Measurements from ENCODE around the gene SCTR.

Gene SCTR

DNA sequence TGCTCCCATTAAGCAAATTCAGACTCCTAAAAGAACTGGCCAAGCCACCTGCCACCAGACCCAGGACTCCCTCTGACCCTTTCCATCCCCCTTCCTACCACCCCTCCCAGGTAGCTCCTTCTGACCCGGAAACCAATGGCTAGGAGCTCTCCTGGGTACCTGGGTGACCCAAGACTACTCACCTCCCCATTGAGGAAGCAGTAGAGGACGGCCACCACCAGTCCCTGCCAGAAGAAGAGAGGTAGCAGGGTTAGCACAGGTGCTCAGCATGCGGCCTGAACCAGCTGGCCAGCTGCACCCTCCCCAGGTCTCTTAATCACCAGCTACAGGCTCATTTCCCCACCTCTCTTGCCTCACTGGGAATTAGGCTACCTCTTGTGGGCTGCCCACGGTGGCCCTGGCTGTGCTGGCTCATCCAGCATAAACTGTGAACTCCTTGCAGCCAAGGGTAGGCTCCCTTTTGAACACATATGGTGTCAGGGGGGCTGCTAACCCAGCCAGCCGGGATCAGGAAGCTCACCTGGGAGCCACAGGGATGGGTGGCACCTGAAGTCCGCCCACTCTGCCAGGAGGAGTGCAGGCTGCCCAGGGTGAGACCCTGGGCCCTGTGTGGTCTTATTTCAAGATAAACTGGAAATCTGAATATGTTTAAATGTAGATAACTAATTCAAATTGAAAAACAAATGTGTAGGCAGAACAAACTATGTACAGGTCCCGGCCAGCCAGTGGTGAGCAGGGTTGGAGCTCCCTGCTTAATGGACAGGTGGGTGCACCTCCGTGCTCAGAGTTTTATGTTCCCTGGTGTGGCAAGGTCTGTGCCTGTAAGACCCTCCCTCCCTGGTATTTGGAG is 82.7 kb downstream of the SCTR start:
- Histone ChIP-seq H3K4me1 (ENCODE audit: control insufficient read depth in 1 of 2, insufficient read depth in 2 of 2, low read length in 2 of 2) (no peaks in the 10 kb centered on the region), H3K4ac (ENCODE audit: low read depth, low read length) (no peak overlapping the region), H3K18ac (ENCODE audit: low read length) (no peak overlapping the region), H3K36me3 (ENCODE audit: control insufficient read depth in 1 of 2, insufficient read depth in 2 of 2, low read length in 2 of 2) (peaks cover 0 to 3% of the 10 kb centered on the region in 2 experiments), H3K9ac (ENCODE audit: low read length) (no peak overlapping the region), H4K12ac (ENCODE audit: low read depth, low read length) (no peak overlapping the region), H4K91ac (ENCODE audit: low read depth, low read length) (no peak overlapping the region), H2BK5ac (ENCODE audit: low read depth, low read length, poor library complexity) (no peak overlapping the region), H3K27me3 (ENCODE audit: insufficient read depth, low read length) (no peaks in the 10 kb centered on the region), H2AFZ (ENCODE audit: insufficient read depth, low read length, poor library complexity) (no peak overlapping the region), H3K23ac (ENCODE audit: low read length) (no peak overlapping the region), H3K4me3 (ENCODE audit: low read depth, low read length) (no peak overlapping the region), H3K79me1 (ENCODE audit: low read length) (no peaks in the 10 kb centered on the region), H3K4me2 (ENCODE audit: low read length) (no peak overlapping the region), H2AK5ac (ENCODE audit: low read length) (no peak overlapping the region), H3K79me2 (ENCODE audit: control insufficient read depth, insufficient read depth, low read length, poor library complexity) (no peaks in the 10 kb centered on the region), H3K14ac (ENCODE audit: low read length) (no peak overlapping the region), H2BK12ac (ENCODE audit: low read length) (no peak overlapping the region), H2BK120ac (ENCODE audit: insufficient read depth, low read length, poor library complexity) (no peak overlapping the region), H3K27ac (ENCODE audit: low read depth, low read length) (no peak overlapping the region), H4K8ac (ENCODE audit: low read depth, low read length) (no peak overlapping the region), H3K9me3 (ENCODE audit: insufficient read depth, low read depth, low read length) (peaks cover 2% of the 10 kb centered on the region)
- WGBS (ENCODE audit: extremely low coverage, insufficient coverage, insufficient read length), result no CpG with 5 or more reads among the region's 8 CpGs
- no peak for DNase-seq

DNA sequence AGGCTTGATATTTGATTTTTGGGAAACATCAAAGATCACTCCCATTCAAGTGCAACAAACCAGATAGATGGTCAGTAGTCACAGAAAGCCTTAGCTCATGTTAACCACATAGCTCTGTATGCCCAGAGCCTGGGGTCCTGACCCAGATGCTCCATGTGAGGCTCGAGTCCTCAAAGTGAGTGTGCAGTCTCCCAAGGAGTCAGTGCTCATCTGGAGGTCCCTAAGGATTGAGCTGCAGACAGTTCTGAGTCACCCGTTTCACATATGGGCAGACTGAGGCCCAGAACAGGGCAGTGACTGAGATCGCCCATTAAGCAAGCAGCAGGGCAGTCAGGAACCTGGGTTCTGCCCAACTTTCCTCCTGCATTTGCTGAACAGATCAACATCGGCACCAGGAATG is 83.4 kb downstream of the SCTR start:
- no peak overlapping the region for H3K4me2 ChIP-seq (ENCODE audit: low read length)
- H3K9me3 ChIP-seq (ENCODE audit: insufficient read depth, low read depth, low read length), result peaks cover 2% of the 10 kb centered on the region
- H3K18ac ChIP-seq (ENCODE audit: low read length), result no peak overlapping the region
- no peak overlapping the region for H2AFZ ChIP-seq (ENCODE audit: insufficient read depth, low read length, poor library complexity)
- no peaks in the 10 kb centered on the region for H3K79me2 ChIP-seq (ENCODE audit: control insufficient read depth, insufficient read depth, low read length, poor library complexity)
- H3K36me3 ChIP-seq (ENCODE audit: control insufficient read depth in 1 of 2, insufficient read depth in 2 of 2, low read length in 2 of 2), result peaks cover 0 to 3% of the 10 kb centered on the region in 2 experiments
- no peaks in the 10 kb centered on the region for H3K79me1 ChIP-seq (ENCODE audit: low read length)
- H3K4me1 ChIP-seq (ENCODE audit: control insufficient read depth in 1 of 2, insufficient read depth in 2 of 2, low read length in 2 of 2), result no peaks in the 10 kb centered on the region
- no peak overlapping the region for H3K27ac ChIP-seq (ENCODE audit: low read depth, low read length)
- H4K8ac ChIP-seq (ENCODE audit: low read depth, low read length), result no peak overlapping the region
- no peak overlapping the region for H4K12ac ChIP-seq (ENCODE audit: low read depth, low read length)
- WGBS (ENCODE audit: extremely low coverage, insufficient coverage, insufficient read length), result no CpG with 5 or more reads among the region's 4 CpGs
- H2AK5ac ChIP-seq (ENCODE audit: low read length), result no peak overlapping the region
- H3K9ac ChIP-seq (ENCODE audit: low read length), result no peak overlapping the region
- H3K23ac ChIP-seq (ENCODE audit: low read length), result no peak overlapping the region
- no peak overlapping the region for H4K91ac ChIP-seq (ENCODE audit: low read depth, low read length)
- no peak overlapping the region for H3K4ac ChIP-seq (ENCODE audit: low read depth, low read length)
- no peak for DNase-seq
- H2BK120ac ChIP-seq (ENCODE audit: insufficient read depth, low read length, poor library complexity), result no peak overlapping the region
- no peak overlapping the region for H3K4me3 ChIP-seq (ENCODE audit: low read depth, low read length)
- H2BK12ac ChIP-seq (ENCODE audit: low read length), result no peak overlapping the region
- no peaks in the 10 kb centered on the region for H3K27me3 ChIP-seq (ENCODE audit: insufficient read depth, low read length)
- no peak overlapping the region for H3K14ac ChIP-seq (ENCODE audit: low read length)
- no peak overlapping the region for H2BK5ac ChIP-seq (ENCODE audit: low read depth, low read length, poor library complexity)

DNA sequence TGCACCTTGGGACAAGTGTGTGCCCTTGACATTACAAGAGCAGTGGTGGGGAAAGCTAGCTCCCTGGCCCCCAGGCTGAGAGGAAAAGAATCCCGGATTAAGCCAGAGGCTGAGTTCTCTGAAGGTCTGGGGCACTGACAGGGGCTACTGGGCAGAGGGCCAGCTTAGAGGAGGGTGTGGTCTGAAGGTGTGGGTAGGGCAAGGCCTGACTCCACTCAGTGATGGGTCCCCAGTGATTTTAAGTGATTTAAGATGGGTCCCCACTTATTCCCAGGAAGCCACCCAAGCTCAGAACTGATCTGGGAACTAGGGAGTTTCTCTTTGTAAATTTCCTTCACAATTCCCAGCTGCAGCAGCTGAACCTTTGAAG is 83.8 kb downstream of the SCTR start:
- no peak for DNase-seq
- H3K4me3 ChIP-seq (ENCODE audit: low read depth, low read length), result no peak overlapping the region
- no peaks in the 10 kb centered on the region for H3K79me1 ChIP-seq (ENCODE audit: low read length)
- H3K4me1 ChIP-seq (ENCODE audit: control insufficient read depth in 1 of 2, insufficient read depth in 2 of 2, low read length in 2 of 2), result no peaks in the 10 kb centered on the region
- no peak overlapping the region for H3K18ac ChIP-seq (ENCODE audit: low read length)
- H3K4ac ChIP-seq (ENCODE audit: low read depth, low read length), result no peak overlapping the region
- H2AK5ac ChIP-seq (ENCODE audit: low read length), result no peak overlapping the region
- H3K27ac ChIP-seq (ENCODE audit: low read depth, low read length), result no peak overlapping the region
- H3K4me2 ChIP-seq (ENCODE audit: low read length), result no peak overlapping the region
- H3K9ac ChIP-seq (ENCODE audit: low read length), result no peak overlapping the region
- H3K79me2 ChIP-seq (ENCODE audit: control insufficient read depth, insufficient read depth, low read length, poor library complexity), result no peaks in the 10 kb centered on the region
- WGBS (ENCODE audit: extremely low coverage, insufficient coverage, insufficient read length), result no CpG with 5 or more reads among the region's 1 CpG
- no peak overlapping the region for H3K23ac ChIP-seq (ENCODE audit: low read length)
- no peaks in the 10 kb centered on the region for H3K27me3 ChIP-seq (ENCODE audit: insufficient read depth, low read length)
- H2BK120ac ChIP-seq (ENCODE audit: insufficient read depth, low read length, poor library complexity), result no peak overlapping the region
- no peak overlapping the region for H2AFZ ChIP-seq (ENCODE audit: insufficient read depth, low read length, poor library complexity)
- H2BK12ac ChIP-seq (ENCODE audit: low read length), result no peak overlapping the region
- no peak overlapping the region for H3K14ac ChIP-seq (ENCODE audit: low read length)
- H2BK5ac ChIP-seq (ENCODE audit: low read depth, low read length, poor library complexity), result no peak overlapping the region
- peaks cover 0 to 3% of the 10 kb centered on the region in 2 experiments for H3K36me3 ChIP-seq (ENCODE audit: control insufficient read depth in 1 of 2, insufficient read depth in 2 of 2, low read length in 2 of 2)
- no peak overlapping the region for H4K91ac ChIP-seq (ENCODE audit: low read depth, low read length)
- no peak overlapping the region for H4K8ac ChIP-seq (ENCODE audit: low read depth, low read length)
- H3K9me3 ChIP-seq (ENCODE audit: insufficient read depth, low read depth, low read length), result peaks cover 2% of the 10 kb centered on the region
- H4K12ac ChIP-seq (ENCODE audit: low read depth, low read length), result no peak overlapping the region

GRCh38 chr2:119439574-119440500 is 84.4 kb downstream of the SCTR start:
- Histone ChIP-seq H3K14ac (ENCODE audit: low read length) (no peak overlapping the region), H2BK12ac (ENCODE audit: low read length) (no peak overlapping the region), H4K12ac (ENCODE audit: low read depth, low read length) (no peak overlapping the region), H3K4me3 (ENCODE audit: low read depth, low read length) (no peak overlapping the region), H2AFZ (ENCODE audit: insufficient read depth, low read length, poor library complexity) (no peak overlapping the region), H3K23ac (ENCODE audit: low read length) (no peak overlapping the region), H3K9me3 (ENCODE audit: insufficient read depth, low read depth, low read length) (peaks cover 2% of the 10 kb centered on the region), H4K91ac (ENCODE audit: low read depth, low read length) (no peak overlapping the region), H2BK120ac (ENCODE audit: insufficient read depth, low read length, poor library complexity) (no peak overlapping the region), H3K4me2 (ENCODE audit: low read length) (no peak overlapping the region), H3K18ac (ENCODE audit: low read length) (no peak overlapping the region), H3K4me1 (ENCODE audit: control insufficient read depth in 1 of 2, insufficient read depth in 2 of 2, low read length in 2 of 2) (peaks cover 0 to under 1% of the 10 kb centered on the region in 2 experiments), H3K27ac (ENCODE audit: low read depth, low read length) (no peak overlapping the region), H3K36me3 (ENCODE audit: control insufficient read depth in 1 of 2, insufficient read depth in 2 of 2, low read length in 2 of 2) (peaks cover 0 to 3% of the 10 kb centered on the region in 2 experiments), H3K27me3 (ENCODE audit: insufficient read depth, low read length) (no peaks in the 10 kb centered on the region), H4K8ac (ENCODE audit: low read depth, low read length) (no peak overlapping the region), H3K4ac (ENCODE audit: low read depth, low read length) (no peak overlapping the region), H3K79me2 (ENCODE audit: control insufficient read depth, insufficient read depth, low read length, poor library complexity) (no peaks in the 10 kb centered on the region), H3K79me1 (ENCODE audit: low read length) (no peaks in the 10 kb centered on the region), H3K9ac (ENCODE audit: low read length) (no peak overlapping the region), H2AK5ac (ENCODE audit: low read length) (no peak overlapping the region), H2BK5ac (ENCODE audit: low read depth, low read length, poor library complexity) (no peak overlapping the region)
- DNase-seq, result no peak
- WGBS (ENCODE audit: extremely low coverage, insufficient coverage, insufficient read length), result no CpG with 5 or more reads among the region's 15 CpGs

Measured in trophoblast cell (in vitro differentiated cells and primary cell).